Hypothalamus (tissue), 51 donors: ENCODE data around the gene CNKSR3.

Experiments used
- DNase-seq, 51 donors: peaks; one replicate each; lab custom pipeline; 2025; lab: John Stamatoyannopoulos, UW

CNKSR3 gene

GRCh38 chr6:154481521-154482013 lies 28.9 kb downstream of the CNKSR3 start:
- no peak for DNase-seq

DNA sequence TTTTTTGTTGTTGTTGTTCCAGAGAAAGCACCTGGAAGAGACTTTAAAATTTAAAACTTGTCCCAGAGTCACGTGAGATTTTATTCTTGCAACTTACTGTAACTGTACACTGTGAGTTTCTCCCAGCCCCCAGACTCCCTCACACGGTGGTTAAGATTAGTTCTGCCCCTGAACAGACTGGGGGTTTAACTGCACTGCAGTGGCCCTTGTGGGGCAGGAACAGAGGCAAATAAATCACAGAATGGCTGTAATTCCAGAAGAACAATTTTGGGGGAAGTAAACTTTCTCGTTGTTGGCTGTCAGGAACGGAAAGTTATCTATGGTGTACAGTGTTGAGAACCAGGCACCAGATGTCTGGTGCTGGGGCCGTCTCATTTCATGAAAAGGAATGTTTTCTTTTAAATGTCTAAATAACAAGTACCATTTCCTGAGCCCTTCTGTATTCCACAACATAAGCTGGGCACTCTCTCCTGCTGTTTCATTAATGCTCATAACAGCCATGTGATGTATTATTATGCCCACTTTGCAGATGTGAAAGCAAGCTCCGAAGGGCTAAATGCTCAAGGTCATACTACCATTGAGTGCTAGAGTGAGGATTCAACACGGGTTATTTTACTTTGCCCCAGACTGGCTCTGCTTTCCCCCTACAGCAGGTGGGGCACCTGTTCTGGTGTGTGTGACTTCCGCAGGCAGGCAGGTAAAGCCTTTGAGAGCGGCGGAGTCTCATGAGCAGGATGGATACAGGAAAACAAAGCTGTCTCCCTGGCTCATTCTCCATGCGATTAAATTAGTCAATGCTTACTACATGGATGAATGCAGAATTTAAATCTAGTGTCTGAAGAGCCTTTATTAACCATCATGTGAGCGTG lies 30.5 kb downstream of the CNKSR3 start:
- DNase-seq, result no peak

- no peak for DNase-seq
Observed at GRCh38 chr6:154479351-154479769, 31.1 kb downstream of the CNKSR3 start.

DNA sequence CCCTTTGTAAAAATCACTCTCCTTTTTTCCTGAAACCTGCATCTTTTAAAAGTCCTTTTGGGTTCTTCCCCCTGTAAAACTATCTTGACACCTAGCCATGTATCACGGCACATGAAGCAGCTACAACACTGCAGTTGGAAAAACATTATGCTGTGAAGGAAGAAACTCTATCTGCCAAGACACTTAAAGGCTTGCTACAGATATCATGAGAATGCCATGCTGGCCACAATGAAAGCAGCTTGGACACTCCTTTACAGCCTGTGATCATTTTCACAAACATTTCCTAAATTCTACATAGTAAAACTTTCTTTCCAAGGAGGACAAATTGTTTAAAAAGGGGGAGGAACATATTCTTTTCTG lies 31.8 kb downstream of the CNKSR3 start:
- no peak for DNase-seq

- peak in 2 of 51 donors; percentile 11 to 12 for DNase-seq
Observed at GRCh38 chr6:154478021-154478700, 32.3 kb downstream of the CNKSR3 start.

GRCh38 chr6:154476494-154476893 lies 34.0 kb downstream of the CNKSR3 start:
- no peak for DNase-seq

- DNase-seq, result peak in 3 of 51 donors; percentile 8 to 16 (median 9)
Observed at GRCh38 chr6:154474648-154475428, 35.6 kb downstream of the CNKSR3 start.

DNA sequence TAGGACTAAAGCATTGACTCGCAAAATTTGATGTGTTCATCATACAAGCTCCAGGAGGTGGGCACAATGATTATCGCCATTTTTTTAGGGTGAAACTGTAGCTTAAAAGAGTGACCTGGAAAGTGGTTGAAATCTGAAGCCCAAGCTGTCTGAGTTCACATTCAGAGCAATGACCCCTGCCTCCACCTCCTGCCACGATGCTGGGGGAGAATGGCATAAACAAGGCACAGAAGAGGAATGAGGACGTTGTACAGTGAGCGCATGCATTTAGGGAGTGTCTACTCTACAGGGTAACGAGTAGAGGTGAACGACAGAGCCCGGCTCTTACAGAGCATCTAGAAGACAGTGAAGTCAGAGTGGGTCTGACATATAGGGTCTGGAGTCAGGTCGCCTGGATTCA lies 37.2 kb downstream of the CNKSR3 start:
- DNase-seq, result no peak

GRCh38 chr6:154471609-154472362 lies 38.7 kb downstream of the CNKSR3 start:
- DNase-seq, result no peak

GRCh38 chr6:154469306-154469935 lies 41.1 kb downstream of the CNKSR3 start:
- no peak for DNase-seq

GRCh38 chr6:154468760-154469159 lies 41.7 kb downstream of the CNKSR3 start:
- DNase-seq, result no peak

DNA sequence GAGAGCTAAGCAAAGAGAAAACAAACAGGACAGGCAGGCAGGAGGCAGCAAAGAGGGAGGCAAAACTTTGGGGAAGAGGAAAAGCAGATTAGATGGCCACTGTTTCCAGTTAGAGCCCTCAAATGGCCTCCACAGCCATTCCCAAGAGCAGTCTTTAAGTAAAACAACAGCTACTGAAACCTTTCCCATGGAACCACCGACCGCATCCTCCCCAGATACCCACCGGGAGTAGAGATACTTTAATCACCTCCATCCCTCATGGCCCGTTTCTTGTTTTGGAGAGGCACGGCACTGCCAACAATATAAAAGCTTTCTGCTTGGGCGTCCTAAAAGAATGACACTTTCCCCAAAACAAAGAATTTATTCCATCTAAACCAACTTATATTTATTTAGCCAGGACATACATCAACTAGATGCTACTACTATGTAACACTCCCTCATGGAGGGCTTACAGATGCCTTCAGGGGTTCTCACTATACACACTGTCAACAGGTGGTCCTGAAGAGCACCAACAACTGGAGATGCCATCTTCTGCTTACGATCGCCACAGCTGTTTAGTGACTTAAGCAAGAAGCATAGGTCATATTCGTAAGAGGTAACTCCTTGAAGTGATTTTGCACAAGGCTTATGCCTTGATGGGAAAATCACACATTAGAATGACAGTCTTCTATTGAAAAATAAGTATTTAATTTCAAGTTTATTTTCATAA lies 43.4 kb downstream of the CNKSR3 start:
- DNase-seq, result no peak

- no peak for DNase-seq
Observed at GRCh38 chr6:154466139-154466538, 44.3 kb downstream of the CNKSR3 start.

- DNase-seq, result no peak
Observed at GRCh38 chr6:154463573-154464419, 46.7 kb downstream of the CNKSR3 start.

DNA sequence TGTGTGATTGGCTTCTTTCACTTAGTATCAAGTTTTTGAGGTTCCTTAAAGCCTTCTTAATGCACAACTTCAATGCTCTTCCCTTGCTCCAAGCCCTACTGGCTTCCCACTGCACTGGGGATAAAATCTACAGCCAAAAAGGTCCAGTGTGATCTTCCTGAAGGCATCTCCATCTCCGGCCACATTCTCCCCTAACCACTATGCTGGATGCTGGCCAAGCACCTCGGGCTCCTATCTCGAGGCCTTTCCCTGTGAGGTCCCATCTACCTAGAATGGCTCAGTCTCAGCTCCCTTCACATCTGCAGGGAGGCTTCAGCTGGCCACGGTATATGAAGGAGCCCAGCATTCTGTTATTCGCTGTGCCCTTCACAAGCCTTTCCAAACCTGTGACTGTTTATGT lies 48.1 kb downstream of the CNKSR3 start:
- no peak for DNase-seq

DNA sequence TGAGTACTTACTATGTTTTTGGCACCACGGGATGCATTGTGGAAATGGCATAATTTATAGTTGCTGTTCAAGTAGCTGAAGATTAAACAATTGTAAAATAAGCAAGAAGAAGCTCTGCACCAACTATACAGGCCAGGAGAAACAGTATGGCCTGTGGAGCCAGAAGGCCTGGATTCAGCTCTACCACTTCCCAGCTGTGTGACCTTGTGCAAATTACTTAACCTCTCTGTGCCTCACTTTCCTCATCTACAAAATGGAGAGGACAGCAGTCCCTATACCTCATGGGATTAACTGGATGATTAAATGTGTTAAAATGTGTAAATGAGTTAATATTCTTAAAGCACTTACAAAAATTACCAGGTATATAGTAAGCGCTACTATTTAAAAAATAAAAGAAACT lies 49.1 kb downstream of the CNKSR3 start:
- DNase-seq, result no peak

GRCh38 chr6:154460306-154461071 lies 50.0 kb downstream of the CNKSR3 start:
- no peak for DNase-seq

- DNase-seq, result no peak
Observed at GRCh38 chr6:154459513-154459912, 51.0 kb downstream of the CNKSR3 start.
